ENCODE measurements around the gene ORAI3.

Gene ORAI3

GRCh38 chr16:30964574-30965226 lies 15.8 kb downstream of the ORAI3 start:
- TF ChIP-seq POLR2AphosphoS5 (IDR thresholded peaks at IDR 0.05; ENCODE audit: low read depth, low read length), result no peak
- no peak for TF ChIP-seq REST (IDR thresholded peaks at IDR 0.05; ENCODE audit: insufficient read depth in 1 of 2, low read depth in 2 of 2, low read length in 2 of 2)
- TF ChIP-seq SIN3A (IDR thresholded peaks at IDR 0.05; ENCODE audit: borderline replicate concordance, insufficient read depth, low read length), result no peak
- TF ChIP-seq FOXP2 (optimal IDR thresholded peaks at IDR 0.05; ENCODE audit: borderline replicate concordance, extremely low read depth, extremely low read length, insufficient read depth), result no peak
- no peak for TF ChIP-seq TAF1 (IDR thresholded peaks at IDR 0.05; ENCODE audit: borderline replicate concordance, insufficient read depth, low read length)

GRCh38 chr16:30965436-30965835 lies 16.6 kb downstream of the ORAI3 start:
- TF ChIP-seq TAF1 (IDR thresholded peaks at IDR 0.05; ENCODE audit: borderline replicate concordance, insufficient read depth, low read length) (no peak), POLR2AphosphoS5 (IDR thresholded peaks at IDR 0.05; ENCODE audit: low read depth, low read length) (no peak)

GRCh38 chr16:30966033-30966619 lies 17.3 kb downstream of the ORAI3 start:
- TF ChIP-seq FOXP2 (optimal IDR thresholded peaks at IDR 0.05; ENCODE audit: borderline replicate concordance, extremely low read depth, extremely low read length, insufficient read depth) (no peak), REST (IDR thresholded peaks at IDR 0.05; ENCODE audit: insufficient read depth in 1 of 2, low read depth in 2 of 2, low read length in 2 of 2) (no peak), POLR2AphosphoS5 (IDR thresholded peaks at IDR 0.05; ENCODE audit: low read depth, low read length) (no peak), SIN3A (IDR thresholded peaks at IDR 0.05; ENCODE audit: borderline replicate concordance, insufficient read depth, low read length) (no peak), TAF1 (IDR thresholded peaks at IDR 0.05; ENCODE audit: borderline replicate concordance, insufficient read depth, low read length) (no peak)

- TF ChIP-seq TAF1 (IDR thresholded peaks at IDR 0.05; ENCODE audit: borderline replicate concordance, insufficient read depth, low read length) (no peak), SIN3A (IDR thresholded peaks at IDR 0.05; ENCODE audit: borderline replicate concordance, insufficient read depth, low read length) (no peak), FOXP2 (optimal IDR thresholded peaks at IDR 0.05; ENCODE audit: borderline replicate concordance, extremely low read depth, extremely low read length, insufficient read depth) (no peak), POLR2AphosphoS5 (IDR thresholded peaks at IDR 0.05; ENCODE audit: low read depth, low read length) (no peak), REST (IDR thresholded peaks at IDR 0.05; ENCODE audit: insufficient read depth in 1 of 2, low read depth in 2 of 2, low read length in 2 of 2) (no peak)
Observed at GRCh38 chr16:30967795-30968194, 18.9 kb downstream of the ORAI3 start.

- TF ChIP-seq FOXP2 (optimal IDR thresholded peaks at IDR 0.05; ENCODE audit: borderline replicate concordance, extremely low read depth, extremely low read length, insufficient read depth) (no peak), SIN3A (IDR thresholded peaks at IDR 0.05; ENCODE audit: borderline replicate concordance, insufficient read depth, low read length) (no peak), REST (IDR thresholded peaks at IDR 0.05; ENCODE audit: insufficient read depth in 1 of 2, low read depth in 2 of 2, low read length in 2 of 2) (no peak), POLR2AphosphoS5 (IDR thresholded peaks at IDR 0.05; ENCODE audit: low read depth, low read length) (no peak), TAF1 (IDR thresholded peaks at IDR 0.05; ENCODE audit: borderline replicate concordance, insufficient read depth, low read length) (no peak)
Observed at GRCh38 chr16:30969246-30969842, 20.5 kb downstream of the ORAI3 start.

Data from PFSK-1 (cell line).